Naive B cell (primary cell): Measurements from ENCODE around the gene TTLL8. TPM values are rescaled to one million over a fixed set of nuclear protein-coding genes. Genes with fewer than 3 reads are reported as not detected.

ENCODE experiments used
- ATAC-seq, 2 donors: fragments of 150-1000 bp; cut with Tn5 transposase; 2 replicates each; pipeline ENCODE4 v1.10.0; 2021; ENCODE audit warnings: low read depth in 2 of 2, mild to moderate bottlenecking in 2 of 2, moderate library complexity in 2 of 2
- DNase-seq: peaks from one replicate; pipeline ENCODE4 v3.0.0; 2022
- H3K27ac Mint-ChIP-seq, 6 donors: one replicate each; pipeline ENCODE4 v1.8.0; 2020 to 2022; ENCODE audit warnings: mild to moderate bottlenecking in 6 of 6, mixed read lengths in 6 of 6, moderate library complexity in 5 of 6, inconsistent platforms in 2 of 6
- H3K27me3 Mint-ChIP-seq, 3 donors: one replicate each; pipeline ENCODE4 v1.8.0; 2021 to 2022; ENCODE audit warnings: mixed read lengths in 3 of 3, mild to moderate bottlenecking in 1 of 3
- H3K36me3 Mint-ChIP-seq, 2 donors: one replicate each; pipeline ENCODE4 v1.8.0; 2020 to 2022; ENCODE audit warnings: mixed read lengths in 2 of 2, inconsistent platforms in 1 of 2, mild to moderate bottlenecking in 1 of 2
- H3K4me1 Mint-ChIP-seq, 3 donors: one replicate each; pipeline ENCODE4 v1.8.0; 2020 to 2022; ENCODE audit warnings: mixed read lengths in 3 of 3, inconsistent platforms in 1 of 3, mild to moderate bottlenecking in 1 of 3, moderate library complexity in 1 of 3
- H3K4me3 Mint-ChIP-seq, 8 donors: one replicate each; pipeline ENCODE4 v1.8.0; 2020 to 2022; ENCODE audit warnings: mild to moderate bottlenecking in 8 of 8, mixed read lengths in 8 of 8, moderate library complexity in 8 of 8, inconsistent platforms in 2 of 8
- H3K9me3 Mint-ChIP-seq, 7 donors: one replicate each; pipeline ENCODE4 v1.8.0; 2020 to 2022; ENCODE audit warnings: mixed read lengths in 7 of 7, mild to moderate bottlenecking in 5 of 7, inconsistent platforms in 2 of 7, moderate library complexity in 1 of 7
- polyA plus RNA-seq, 6 donors: library from polyadenylated mRNA; unstranded; fragments of 300-500 nt; fragmentation: Illumina TruSeq; gene quantifications; one replicate each; pipeline ENCODE4 v1.2.3, GENCODE V29; 2021; ENCODE audit warnings: low read depth in 6 of 6

The TTLL8 gene
- polyA plus RNA-seq, 6 donors from 2014 or later: not detected

DNA sequence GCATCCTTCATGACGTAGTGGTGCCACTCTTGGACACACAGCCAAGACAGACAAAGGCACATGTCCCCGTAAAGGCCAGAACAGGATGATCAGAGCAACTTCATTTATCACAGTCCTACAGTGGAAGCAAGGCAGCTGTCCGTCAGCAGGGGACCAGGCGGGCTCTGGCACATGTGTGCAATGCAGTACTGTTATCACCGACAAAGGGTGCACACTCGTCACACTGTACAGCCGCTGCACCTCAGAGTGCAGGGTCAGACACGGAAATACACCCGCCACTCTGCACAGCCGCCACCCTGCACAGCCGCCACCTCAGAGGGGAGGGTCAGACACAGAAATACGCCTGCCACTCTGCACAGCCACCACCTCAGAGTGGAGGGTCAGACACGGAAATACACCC is 32.1 kb downstream of the TTLL8 start:
- H3K4me3 Mint-ChIP-seq: no peak overlapping the region
- peaks cover 0 to 9% (median 0%) of the 10 kb centered on the region in 3 donors for H3K27me3 Mint-ChIP-seq
- H3K36me3 Mint-ChIP-seq: no peaks in the 10 kb centered on the region
- peaks cover 0 to 3% (median 0%) of the 10 kb centered on the region in 3 donors for H3K4me1 Mint-ChIP-seq
- ATAC-seq (no peak), DNase-seq (no peak)
- H3K27ac Mint-ChIP-seq: no peak overlapping the region
- no peaks in the 10 kb centered on the region for H3K9me3 Mint-ChIP-seq

GRCh38 chr22:50022171-50022819 is 35.8 kb downstream of the TTLL8 start:
- no peaks in the 10 kb centered on the region for H3K36me3 Mint-ChIP-seq
- no peak overlapping the region for H3K4me3 Mint-ChIP-seq
- ATAC-seq (no peak), DNase-seq (no peak)
- H3K27me3 Mint-ChIP-seq: peaks cover 0 to 16% (median 14%) of the 10 kb centered on the region in 3 donors
- peaks cover 10 to 18% (median 11%) of the 10 kb centered on the region in 3 donors for H3K4me1 Mint-ChIP-seq
- H3K27ac Mint-ChIP-seq: no peak overlapping the region
- H3K9me3 Mint-ChIP-seq: no peaks in the 10 kb centered on the region

- H3K4me1 Mint-ChIP-seq: peaks cover 10 to 18% (median 15%) of the 10 kb centered on the region in 3 donors
- no peak overlapping the region for H3K4me3 Mint-ChIP-seq
- H3K27me3 Mint-ChIP-seq: peaks cover 0 to 17% (median 14%) of the 10 kb centered on the region in 3 donors
- DNase-seq: no peak
- no peaks in the 10 kb centered on the region for H3K9me3 Mint-ChIP-seq
- no peaks in the 10 kb centered on the region for H3K36me3 Mint-ChIP-seq
- no peak overlapping the region for H3K27ac Mint-ChIP-seq
- ATAC-seq: no peak
These were observed 37.5 kb downstream of the TTLL8 start for GRCh38 chr22:50020606-50021005.

GRCh38 chr22:50019316-50019715 is 38.8 kb downstream of the TTLL8 start:
- DNase-seq (no peak), ATAC-seq (no peak)
- Mint-ChIP-seq H3K27ac (peak overlapping the region in 1 of 6 donors; percentile 4), H3K36me3 (no peaks in the 10 kb centered on the region), H3K4me3 (no peak overlapping the region), H3K9me3 (no peaks in the 10 kb centered on the region), H3K27me3 (peaks cover 0 to 14% (median 9%) of the 10 kb centered on the region in 3 donors), H3K4me1 (peaks cover 11 to 18% (median 17%) of the 10 kb centered on the region in 3 donors)

- Mint-ChIP-seq H3K4me3 (no peak overlapping the region), H3K9me3 (no peaks in the 10 kb centered on the region), H3K36me3 (no peaks in the 10 kb centered on the region), H3K27me3 (peaks cover 0 to 14% (median 14%) of the 10 kb centered on the region in 3 donors), H3K4me1 (peaks cover 16 to 22% (median 17%) of the 10 kb centered on the region in 3 donors), H3K27ac (peak overlapping the region in 1 of 6 donors; percentile 4)
- ATAC-seq (peak in 1 of 2 donors; percentile 29), DNase-seq (no peak)
These were observed 39.4 kb downstream of the TTLL8 start for GRCh38 chr22:50018608-50019285.

- Mint-ChIP-seq H3K27me3 (peaks cover 0 to 20% (median 14%) of the 10 kb centered on the region in 3 donors), H3K4me3 (no peak overlapping the region), H3K9me3 (no peaks in the 10 kb centered on the region), H3K27ac (no peak overlapping the region), H3K36me3 (no peaks in the 10 kb centered on the region), H3K4me1 (peaks cover 20 to 26% (median 23%) of the 10 kb centered on the region in 3 donors)
- ATAC-seq: no peak
- no peak for DNase-seq
These were observed 40.3 kb downstream of the TTLL8 start for GRCh38 chr22:50017701-50018224.

GRCh38 chr22:50016988-50017700 is 41.0 kb downstream of the TTLL8 start:
- ATAC-seq (no peak), DNase-seq (no peak)
- Mint-ChIP-seq H3K4me3 (no peak overlapping the region), H3K27ac (no peak overlapping the region), H3K4me1 (peaks cover 23 to 26% (median 24%) of the 10 kb centered on the region in 3 donors), H3K36me3 (no peaks in the 10 kb centered on the region), H3K27me3 (peaks cover 0 to 21% (median 14%) of the 10 kb centered on the region in 3 donors), H3K9me3 (no peaks in the 10 kb centered on the region)

DNA sequence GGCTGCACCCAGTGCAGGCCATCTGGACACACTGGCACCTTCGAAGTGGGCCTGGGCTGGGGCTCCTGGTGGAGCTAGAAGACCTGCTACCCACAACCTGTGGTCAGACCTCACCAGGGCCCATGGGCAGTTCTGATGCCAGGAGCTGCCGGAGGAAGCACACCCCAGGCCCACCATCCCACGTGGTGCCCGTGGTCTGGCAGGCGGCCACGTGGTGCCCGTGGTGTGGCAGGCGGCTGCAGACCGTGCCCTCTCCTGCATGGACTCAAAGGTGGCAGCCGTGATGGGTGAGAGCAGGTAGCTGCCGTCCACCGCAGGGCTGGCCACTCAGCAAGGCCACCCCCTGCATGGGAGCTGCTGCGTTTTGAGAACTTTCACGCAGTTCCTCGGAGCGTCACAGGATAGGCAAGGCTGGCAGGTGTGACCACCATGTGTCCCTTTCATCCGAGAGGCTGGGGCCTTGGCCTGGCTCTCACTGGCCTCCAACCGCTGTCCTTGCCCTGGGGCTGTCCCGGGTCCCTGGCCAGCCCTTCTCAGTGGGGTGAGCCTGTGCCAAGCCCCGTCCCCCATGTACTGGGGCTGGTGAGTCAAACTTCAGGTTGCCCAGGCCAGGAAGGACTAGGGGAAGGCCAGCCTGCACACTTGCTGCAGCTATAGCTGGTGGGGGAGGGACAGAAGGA is 41.6 kb downstream of the TTLL8 start:
- Mint-ChIP-seq H3K4me3 (no peak overlapping the region), H3K27ac (peak overlapping the region in 1 of 6 donors; percentile 33), H3K9me3 (no peaks in the 10 kb centered on the region), H3K36me3 (no peaks in the 10 kb centered on the region), H3K4me1 (peaks cover 30 to 33% (median 31%) of the 10 kb centered on the region in 3 donors), H3K27me3 (peaks cover 0 to 28% (median 14%) of the 10 kb centered on the region in 3 donors)
- ATAC-seq (no peak), DNase-seq (no peak)

DNA sequence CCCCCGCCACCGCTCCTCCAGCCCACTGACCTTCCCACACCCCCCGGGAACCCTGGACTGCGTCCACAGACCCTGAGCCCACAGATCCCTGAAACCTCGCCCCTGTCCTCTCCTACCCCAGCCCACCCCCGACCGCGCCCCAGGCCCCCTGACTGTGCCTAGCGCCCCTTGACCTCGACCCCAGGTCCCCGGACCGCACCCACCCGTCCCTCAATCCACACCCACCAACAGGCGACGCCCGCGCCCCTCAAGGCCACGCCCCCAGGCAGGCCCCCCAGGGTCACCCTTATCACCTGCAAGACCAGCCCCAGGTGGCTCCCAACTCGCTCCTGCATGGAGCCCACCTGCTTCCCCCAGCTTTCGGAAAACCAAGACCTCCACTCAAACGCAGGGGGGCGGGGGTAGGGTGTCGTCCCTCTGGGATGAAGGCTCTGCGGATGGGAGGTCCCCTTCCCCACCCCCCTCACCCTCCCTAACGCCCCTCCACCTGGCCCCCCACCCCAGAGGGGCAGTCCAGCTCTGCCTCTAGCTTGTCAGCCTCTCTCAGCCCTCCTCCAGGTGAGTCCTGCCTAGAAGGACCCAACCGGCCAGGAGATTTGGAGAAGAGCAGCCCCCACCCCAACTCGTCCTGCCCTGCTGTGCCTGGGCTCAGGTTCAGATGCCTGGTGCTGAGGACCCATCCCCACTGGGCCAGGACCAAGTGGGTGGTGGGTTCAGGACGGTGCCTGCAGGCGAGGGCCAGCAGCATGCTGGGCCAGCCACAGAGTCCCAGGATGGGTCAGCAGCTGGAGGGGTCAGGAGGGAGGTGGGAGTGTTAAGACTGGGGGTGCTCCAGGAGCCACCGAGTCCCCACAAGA is 42.4 kb downstream of the TTLL8 start:
- no peaks in the 10 kb centered on the region for H3K36me3 Mint-ChIP-seq
- peak overlapping the region in 2 of 8 donors; percentile 43 to 51 for H3K4me3 Mint-ChIP-seq
- H3K9me3 Mint-ChIP-seq: no peaks in the 10 kb centered on the region
- H3K27ac Mint-ChIP-seq: no peak overlapping the region
- DNase-seq (no peak), ATAC-seq (no peak)
- H3K27me3 Mint-ChIP-seq: peaks cover 0 to 33% (median 14%) of the 10 kb centered on the region in 3 donors
- peaks cover 34 to 39% (median 36%) of the 10 kb centered on the region in 3 donors for H3K4me1 Mint-ChIP-seq

DNA sequence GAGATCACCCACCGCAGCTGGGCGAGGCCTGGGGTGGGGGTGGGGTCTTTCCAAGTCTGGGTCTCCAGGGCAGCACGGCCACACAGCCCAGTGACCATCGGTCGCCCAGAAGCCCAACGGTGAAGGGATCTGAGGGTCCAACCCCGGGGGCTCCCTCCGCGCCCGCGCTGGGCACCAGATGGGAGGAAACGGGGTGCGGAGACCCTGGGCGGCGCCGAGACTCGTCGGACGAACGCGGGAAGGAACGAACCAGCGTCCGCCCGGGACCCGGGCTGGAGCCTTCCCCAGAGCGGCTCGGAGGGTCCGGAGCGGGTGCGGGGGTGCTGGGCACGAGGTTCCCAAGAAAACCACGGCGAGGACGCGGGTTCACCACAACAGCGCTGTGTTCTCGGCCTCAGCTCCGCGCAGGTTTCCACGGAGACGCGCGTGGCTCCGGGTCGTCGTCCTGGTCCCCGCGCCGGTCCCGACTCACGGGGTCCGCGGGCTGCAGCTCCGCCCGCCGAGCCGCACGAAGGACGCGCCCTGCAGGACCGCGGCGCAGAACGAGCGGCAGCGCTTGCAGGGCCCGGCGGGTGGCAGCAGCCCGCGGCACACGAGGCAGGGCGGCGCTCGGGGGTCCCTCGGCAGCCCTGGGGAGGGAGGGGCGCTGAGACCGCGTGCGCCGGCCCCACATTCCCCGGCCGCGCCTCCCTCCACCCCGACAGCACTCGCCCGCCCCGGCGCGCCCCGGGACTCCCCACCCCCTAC is 43.3 kb downstream of the TTLL8 start:
- Mint-ChIP-seq H3K4me3 (peak overlapping the region in 1 of 8 donors; percentile 63), H3K36me3 (no peaks in the 10 kb centered on the region), H3K27ac (no peak overlapping the region), H3K9me3 (no peaks in the 10 kb centered on the region), H3K4me1 (peaks cover 34 to 39% (median 36%) of the 10 kb centered on the region in 3 donors), H3K27me3 (peaks cover 0 to 33% (median 14%) of the 10 kb centered on the region in 3 donors)
- DNase-seq (no peak), ATAC-seq (peak in 1 of 2 donors; percentile 3)

GRCh38 chr22:50014053-50014501 is 44.0 kb downstream of the TTLL8 start:
- H3K9me3 Mint-ChIP-seq: no peaks in the 10 kb centered on the region
- H3K4me1 Mint-ChIP-seq: peaks cover 33 to 37% (median 34%) of the 10 kb centered on the region in 3 donors
- H3K27ac Mint-ChIP-seq: peak overlapping the region in 2 of 6 donors; percentile 19 to 76
- DNase-seq (no peak), ATAC-seq (no peak)
- peak overlapping the region in 7 of 8 donors; percentile 32 to 72 (median 47) for H3K4me3 Mint-ChIP-seq
- no peaks in the 10 kb centered on the region for H3K36me3 Mint-ChIP-seq
- H3K27me3 Mint-ChIP-seq: peaks cover 0 to 33% (median 14%) of the 10 kb centered on the region in 3 donors
